Colonic mucosa (tissue), 4 donors: ENCODE measurements around the gene MFSD2A. TPM values are rescaled to one million over a fixed set of nuclear protein-coding genes. Genes with fewer than 3 reads are reported as not detected.
"Not testable (repeated sequence)": the region's sequence is repeated elsewhere in the genome, so short reads cannot be mapped to it uniquely, and the experiment has no call there.

ENCODE experiments used
- DNase-seq: peaks from one replicate; pipeline ENCODE4 v3.0.0-alpha.2; 2020
- H3K27ac ChIP-seq: fragments of 200-600 bp; one replicate; pipeline ENCODE4 v1.8.0; 2021
- H3K27me3 ChIP-seq: fragments of 200-600 bp; one replicate; pipeline ENCODE4 v1.8.0; 2021
- H3K36me3 ChIP-seq: fragments of 200-600 bp; one replicate; pipeline ENCODE4 v1.8.0; 2021
- H3K4me1 ChIP-seq: fragments of 200-600 bp; one replicate; pipeline ENCODE4 v1.8.0; 2021; ENCODE audit warnings: mild to moderate bottlenecking
- H3K4me3 ChIP-seq: fragments of 200-600 bp; one replicate; pipeline ENCODE4 v1.8.0; 2021
- H3K9ac ChIP-seq, 2 donors: one replicate each; pipeline ENCODE4 v1.7.0; 2013; ENCODE audit warnings: control low read depth in 2 of 2, low read depth in 2 of 2, low read length in 2 of 2
- H3K9me3 ChIP-seq: fragments of 200-600 bp; one replicate; pipeline ENCODE4 v1.8.0; 2021
- CTCF ChIP-seq: fragments of 200-600 bp; IDR thresholded peaks from one replicate; pipeline ENCODE4 v1.8.0; 2022; ENCODE audit warnings: antibody characterized with exemption, mild to moderate bottlenecking
- intact Hi-C: fragments of 100-400 bp; cut with DNase I; formaldehyde crosslinking; loops from one replicate; pipeline ENCODE4 v1.14.1; 2022
- total RNA-seq, 2 donors: library from RNA; stranded (reverse); fragmentation: NEBNext Ultra II Directional in 1 of 2; extraction: Animal tissue kit (Norgen Biotek cat#: 25700) in 1 of 2; gene quantifications; one replicate each; pipeline ENCODE4 v1.2.1, GENCODE V29; 2021
- donor health status: healthy.
- donor health status: DM: no; HTN: no; CAD: no.
- donor health status: DM: no; HTN: no; CAD: no.

The MFSD2A gene
- total RNA-seq, 2 donors from 2014 or later = 15.6 to 27.2 TPM

- H3K9ac ChIP-seq = no peak overlapping the region
- H3K27me3 ChIP-seq = no peaks in the 10 kb centered on the region
- no peak for DNase-seq
- H3K4me1 ChIP-seq = peaks cover 2% of the 10 kb centered on the region
- intact Hi-C loops = no loop called here
- no peaks in the 10 kb centered on the region for H3K36me3 ChIP-seq
- no peak for TF ChIP-seq CTCF
- H3K9me3 ChIP-seq = no peaks in the 10 kb centered on the region
- no peak overlapping the region for H3K27ac ChIP-seq
- H3K4me3 ChIP-seq = no peak overlapping the region
These were observed 3.7 kb downstream of the MFSD2A start for GRCh38 chr1:39958403-39959200.

- no peaks in the 10 kb centered on the region for H3K36me3 ChIP-seq
- H3K9me3 ChIP-seq = no peaks in the 10 kb centered on the region
- no peaks in the 10 kb centered on the region for H3K4me1 ChIP-seq
- H3K9ac ChIP-seq = peak overlapping the region in 1 of 2 donors; percentile 34
- DNase-seq = no peak
- H3K27me3 ChIP-seq = no peaks in the 10 kb centered on the region
- H3K4me3 ChIP-seq = no peak overlapping the region
- intact Hi-C loops = no loop called here
- no peak for TF ChIP-seq CTCF
- peak overlapping the region; percentile 10 for H3K27ac ChIP-seq
These were observed 4.8 kb downstream of the MFSD2A start for GRCh38 chr1:39959651-39960333.

- H3K27me3 ChIP-seq = no peaks in the 10 kb centered on the region
- H3K36me3 ChIP-seq = no peaks in the 10 kb centered on the region
- no peak for TF ChIP-seq CTCF
- H3K4me3 ChIP-seq = no peak overlapping the region
- H3K9ac ChIP-seq = no peak overlapping the region
- H3K4me1 ChIP-seq = no peaks in the 10 kb centered on the region
- intact Hi-C loops = no loop called here
- H3K27ac ChIP-seq = peak overlapping the region; percentile 10
- peak; percentile 84 for DNase-seq
- no peaks in the 10 kb centered on the region for H3K9me3 ChIP-seq
These were observed 5.5 kb downstream of the MFSD2A start for GRCh38 chr1:39960431-39960958.

GRCh38 chr1:39962450-39962825 lies 7.5 kb downstream of the MFSD2A start:
- no peak overlapping the region for H3K27ac ChIP-seq
- intact Hi-C loops = no loop called here
- TF ChIP-seq CTCF = no peak
- no peak for DNase-seq
- H3K4me3 ChIP-seq = no peak overlapping the region
- H3K9me3 ChIP-seq = no peaks in the 10 kb centered on the region
- H3K9ac ChIP-seq = no peak overlapping the region
- no peaks in the 10 kb centered on the region for H3K4me1 ChIP-seq
- H3K36me3 ChIP-seq = peaks cover 5% of the 10 kb centered on the region
- H3K27me3 ChIP-seq = no peaks in the 10 kb centered on the region

- H3K27me3 ChIP-seq, H3K4me3 ChIP-seq, DNase-seq, H3K9me3 ChIP-seq, H3K4me1 ChIP-seq, H3K36me3 ChIP-seq, intact Hi-C loops, H3K27ac ChIP-seq, H3K9ac ChIP-seq: not testable (repeated sequence)
These were observed 8.0 kb downstream of the MFSD2A start for GRCh38 chr1:39962964-39963363.

- DNase-seq = no peak
- Histone ChIP-seq H3K27me3 (no peaks in the 10 kb centered on the region), H3K4me1 (no peaks in the 10 kb centered on the region), H3K9me3 (no peaks in the 10 kb centered on the region), H3K9ac (no peak overlapping the region), H3K4me3 (no peak overlapping the region), H3K36me3 (peaks cover 5% of the 10 kb centered on the region), H3K27ac (no peak overlapping the region)
- intact Hi-C loops = no loop called here
- no peak for TF ChIP-seq CTCF
These were observed 9.6 kb downstream of the MFSD2A start for GRCh38 chr1:39964552-39964951.
